Left renal pelvis (tissue), 4 donors: ENCODE measurements around the gene RPTOR. TPM values are rescaled to one million over a fixed set of nuclear protein-coding genes. Genes with fewer than 3 reads are reported as not detected.

Source experiments
- DNase-seq, 4 donors: peaks; one replicate each; pipeline ENCODE4 v3.0.0-alpha.2; 2013; ENCODE audit warnings: low read depth in 4 of 4, low spot score in 3 of 4
- polyA plus RNA-seq, 4 donors: library from polyadenylated mRNA; unstranded; fragments of 120-200 nt; gene quantifications; one replicate each; pipeline ENCODE4 v1.2.1, GENCODE V29; 2013; ENCODE audit not compliant: insufficient read length in 4 of 4

RPTOR gene
- polyA plus RNA-seq, 4 donors: 15.1 to 21.2 (median 16.9) TPM

- DNase-seq: no peak
Measured at GRCh38 chr17:80822021-80822699, 277.5 kb downstream of the RPTOR start.

DNA sequence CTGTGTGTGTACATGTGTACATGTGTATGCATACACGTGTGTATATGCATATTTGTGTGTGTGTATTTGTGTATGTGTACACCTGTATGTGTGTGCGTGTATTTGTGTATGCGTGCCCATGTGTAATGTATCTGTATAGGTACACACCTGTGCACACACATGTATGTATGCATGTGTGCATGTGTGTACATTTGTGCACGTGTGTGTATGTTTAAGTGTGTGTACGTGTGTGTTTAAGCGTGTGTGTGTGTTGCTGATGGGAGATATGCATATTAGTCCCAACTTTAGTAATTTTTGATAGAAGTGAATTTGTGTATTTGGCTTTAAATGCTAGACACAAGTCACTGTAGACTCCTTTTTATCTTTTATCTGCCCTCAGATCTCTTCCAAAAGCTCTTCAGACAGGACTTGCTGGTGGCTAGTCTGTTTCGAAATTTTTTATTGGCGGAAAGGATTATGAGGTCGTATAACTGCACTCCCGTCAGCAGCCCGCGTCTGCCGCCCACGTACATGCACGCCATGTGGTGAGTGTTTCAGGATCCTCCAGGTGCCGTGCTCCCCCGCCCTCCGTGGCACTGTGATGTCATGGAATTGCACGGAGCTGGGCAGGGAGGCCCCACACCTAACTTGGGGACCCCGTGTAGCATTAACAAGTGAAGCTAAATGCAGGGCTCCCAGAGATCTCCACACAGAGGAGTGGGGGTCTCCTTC lies 278.2 kb downstream of the RPTOR start:
- no peak for DNase-seq

DNA sequence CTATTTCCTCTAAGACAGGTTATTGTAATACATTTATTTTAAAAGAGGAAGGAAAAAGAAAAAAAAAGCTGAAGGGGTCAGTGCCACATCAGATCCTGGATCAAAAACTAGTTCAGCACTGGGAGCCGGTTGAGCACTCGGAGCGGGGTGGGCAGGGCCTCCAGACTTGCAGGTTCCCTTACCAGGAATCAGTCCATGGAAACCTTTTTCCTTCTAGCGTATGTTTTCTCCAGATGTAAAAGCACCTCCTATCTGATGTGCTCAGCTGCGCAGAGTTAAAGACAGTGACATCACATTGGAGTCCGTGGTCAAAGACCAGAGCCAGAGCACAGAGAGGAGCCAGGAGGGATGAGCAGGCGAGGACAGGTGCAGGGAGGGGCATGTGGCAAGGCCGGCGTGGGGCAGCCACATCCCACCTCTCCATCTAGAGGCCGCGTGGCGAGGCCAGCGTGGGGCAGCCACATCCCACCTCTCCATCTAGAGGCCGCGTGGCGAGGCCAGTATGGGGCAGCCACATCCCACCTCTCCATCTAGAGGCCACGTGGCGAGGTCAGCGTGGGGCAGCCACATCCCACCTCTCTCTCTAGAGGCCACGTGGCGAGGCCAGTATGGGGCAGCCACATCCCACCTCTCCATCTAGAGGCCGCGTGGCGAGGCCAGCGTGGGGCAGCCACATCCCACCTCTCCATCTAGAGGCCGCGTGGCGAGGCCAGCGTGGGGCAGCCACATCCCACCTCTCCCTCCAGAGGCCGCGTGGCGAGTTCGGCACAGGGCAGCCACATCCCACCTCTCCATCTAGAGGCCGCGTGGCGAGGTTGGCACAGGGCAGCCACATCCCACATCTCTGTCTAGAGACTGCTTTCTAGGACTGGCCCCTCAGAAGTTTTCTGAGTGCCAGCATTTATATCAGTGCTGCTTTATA lies 280.2 kb downstream of the RPTOR start:
- no peak for DNase-seq

DNA sequence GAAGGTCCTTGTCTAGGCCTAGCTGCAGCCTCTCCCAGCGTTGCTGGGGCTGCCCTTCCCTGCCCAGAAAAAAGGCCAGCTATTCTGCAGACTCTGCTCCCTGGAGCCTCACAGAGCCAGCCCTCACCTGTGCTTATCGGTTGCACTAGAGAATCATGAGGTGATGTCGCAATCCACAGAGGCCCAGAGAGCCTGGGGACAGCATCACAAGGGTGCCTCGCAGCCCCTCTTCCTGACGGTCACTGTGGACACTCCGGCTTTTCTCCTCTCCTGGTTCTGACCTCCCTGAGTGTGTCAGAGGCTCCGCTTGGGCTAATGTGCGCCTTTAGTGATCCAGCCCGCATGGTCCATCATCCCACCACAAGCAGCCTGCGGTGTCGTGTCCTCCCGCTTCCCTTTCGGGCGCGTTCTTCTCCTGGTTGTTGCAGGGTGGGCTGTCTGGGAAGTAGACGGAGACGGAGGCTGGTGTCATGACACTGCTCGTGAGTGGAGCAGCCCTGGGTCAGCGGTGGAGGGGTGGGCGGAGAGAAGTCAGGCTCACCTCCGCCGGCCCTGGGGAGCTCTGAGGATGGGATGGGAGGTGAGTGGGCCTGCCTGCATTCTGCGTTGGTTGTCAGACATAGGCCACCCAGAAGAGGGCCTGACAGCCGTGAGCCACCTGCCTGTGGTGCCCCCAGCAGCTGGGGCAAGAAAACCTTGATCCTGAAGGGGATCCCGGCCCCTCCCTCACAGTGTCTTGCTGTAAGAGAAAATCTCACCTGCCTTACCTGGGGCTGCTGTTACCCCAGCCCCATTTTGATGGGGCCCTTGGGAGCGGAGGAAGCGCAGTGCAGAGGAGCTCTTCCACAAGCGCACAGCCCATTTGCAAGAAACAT lies 281.1 kb downstream of the RPTOR start:
- DNase-seq: no peak

GRCh38 chr17:80826346-80826954 lies 281.8 kb downstream of the RPTOR start:
- DNase-seq: no peak

DNA sequence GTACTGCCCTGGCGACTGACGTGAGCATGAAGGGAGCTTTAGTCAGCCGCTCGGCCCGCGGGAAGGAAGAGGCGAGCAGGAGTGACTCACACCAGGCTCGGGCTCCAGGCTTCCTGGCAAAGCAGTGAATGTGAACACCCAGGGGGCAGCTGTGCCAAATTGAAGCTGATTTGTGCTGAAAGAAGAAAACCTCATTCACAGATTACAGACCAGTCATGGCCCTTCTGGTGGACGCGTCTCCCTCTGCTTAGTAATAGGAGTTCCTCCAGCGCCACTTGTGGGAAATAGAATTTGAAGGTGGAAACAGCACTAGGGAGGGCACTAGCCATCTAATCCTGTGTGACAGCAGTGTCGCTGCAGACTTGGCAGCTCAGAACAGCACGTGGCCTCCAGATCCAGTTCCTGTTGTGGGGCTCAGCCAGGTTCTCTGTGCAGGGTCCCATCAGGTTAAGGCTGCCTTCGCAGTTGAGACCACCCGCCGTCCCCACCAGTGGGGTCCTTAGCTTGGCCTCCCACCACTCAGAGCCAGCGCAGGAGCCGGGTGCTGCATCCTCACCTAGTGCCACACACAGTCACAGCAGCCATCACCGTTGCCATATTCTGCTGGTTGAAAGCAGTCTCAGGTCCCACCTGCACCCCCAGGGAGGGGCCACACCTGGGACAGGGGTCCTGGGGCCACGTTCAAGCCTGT lies 282.5 kb downstream of the RPTOR start:
- no peak for DNase-seq

- no peak for DNase-seq
Measured at GRCh38 chr17:80827646-80828643, 283.3 kb downstream of the RPTOR start.

GRCh38 chr17:80829166-80829813 lies 284.7 kb downstream of the RPTOR start:
- DNase-seq: no peak

DNA sequence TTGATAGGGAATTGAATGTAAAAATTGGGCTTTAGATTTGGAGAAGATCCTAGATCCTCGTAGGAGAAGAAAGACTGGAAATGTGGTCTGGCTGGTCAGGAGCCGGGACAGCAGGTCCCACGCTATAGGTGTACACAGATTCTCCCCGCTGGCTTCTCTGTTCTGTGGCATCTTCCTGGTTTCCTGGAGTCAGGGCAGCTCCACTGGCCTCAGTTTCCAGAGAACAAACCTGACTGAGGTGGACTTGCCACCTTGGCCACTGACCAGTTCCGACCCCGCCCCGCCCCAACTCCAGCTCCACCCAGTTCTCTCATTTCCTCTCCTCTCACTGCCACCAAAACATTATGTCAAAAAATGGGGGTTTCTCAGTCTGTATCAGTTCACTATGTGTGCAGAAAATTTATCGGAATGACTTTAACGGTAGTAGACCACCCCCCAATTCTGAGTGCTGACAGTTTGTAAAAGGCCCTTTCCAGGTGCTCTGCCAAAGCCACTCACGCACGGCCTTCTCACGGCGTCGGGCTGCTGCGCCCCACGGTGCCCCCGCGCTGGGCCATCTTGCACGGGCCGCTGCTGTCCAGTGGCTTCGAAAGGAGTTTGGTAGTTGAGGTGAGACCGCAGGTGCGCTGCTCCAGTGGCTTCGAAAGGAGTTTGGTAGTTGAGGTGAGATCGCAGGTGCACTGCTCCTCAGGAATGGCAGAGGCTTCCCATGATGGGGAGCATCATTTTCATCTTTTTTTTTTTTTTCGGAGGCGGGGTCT lies 285.6 kb downstream of the RPTOR start:
- DNase-seq: no peak

GRCh38 chr17:80831491-80831890 lies 286.9 kb downstream of the RPTOR start:
- no peak for DNase-seq

GRCh38 chr17:80832266-80832676 lies 287.6 kb downstream of the RPTOR start:
- no peak for DNase-seq

GRCh38 chr17:80832888-80833583 lies 288.4 kb downstream of the RPTOR start:
- peak; percentile 77 to 86 (median 80) for DNase-seq

- no peak for DNase-seq
Measured at GRCh38 chr17:80833952-80834892, 289.6 kb downstream of the RPTOR start.

DNA sequence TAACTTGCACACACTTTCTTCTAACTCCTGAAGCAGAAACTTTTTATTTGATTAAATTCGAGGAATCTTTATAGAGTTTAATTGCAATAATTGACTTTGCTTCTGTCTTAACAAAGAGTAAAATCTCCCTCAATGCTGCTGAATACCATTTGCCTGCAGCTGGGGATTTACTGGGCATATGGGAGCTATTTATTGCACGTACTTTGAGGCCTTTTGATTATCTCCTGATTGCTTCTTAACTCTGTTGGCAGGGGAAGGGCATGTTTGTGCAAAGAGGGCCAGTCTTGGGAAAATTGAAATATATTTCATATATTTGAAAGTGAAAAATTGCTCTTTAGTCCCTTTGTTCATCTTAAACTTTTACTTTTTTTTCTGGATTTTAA lies 290.2 kb downstream of the RPTOR start:
- no peak for DNase-seq
